Stomach (tissue), 4 donors: ENCODE data around the gene MUC21.

Experiments
- CTCF ChIP-seq, 7 experiments: fragments of 450-650 bp in 4 of 7; fragments of 200-600 bp in 3 of 7; sonication (generic) in 3 of 7; IDR thresholded peaks; one replicate each; pipeline ENCODE4 v1.5.1; 2016 to 2019; ENCODE audit warnings: antibody characterized with exemption in 7 of 7, control low read depth in 2 of 7, mild to moderate bottlenecking in 1 of 7
- EP300 ChIP-seq: sonication (generic); formaldehyde crosslinking; IDR thresholded peaks from one replicate; pipeline ENCODE4 v1.6.1; 2017; ENCODE audit warnings: antibody characterized with exemption
- POLR2A ChIP-seq, 4 donors: fragments of 450-650 bp; IDR thresholded peaks; one replicate each; pipeline ENCODE4 v1.6.1; 2016; ENCODE audit warnings: antibody characterized with exemption in 4 of 4, control low read depth in 2 of 4, mild to moderate bottlenecking in 1 of 4, moderate library complexity in 1 of 4

- TF ChIP-seq CTCF (IDR thresholded peaks at IDR 0.05) (no peak), POLR2A (IDR thresholded peaks at IDR 0.05) (no peak), EP300 (no peak)
Measured at GRCh38 chr6:31011153-31011552, 27.6 kb downstream of the MUC21 start.
